NCI-H774 (cell line): ENCODE results near the gene RPTOR.
"Not testable (repeated sequence)": the region's sequence is repeated elsewhere in the genome, so short reads cannot be mapped to it uniquely, and the experiment has no call there.

Source experiments
- DNase-seq: peaks from one replicate; lab custom pipeline; 2025; lab: John Stamatoyannopoulos, UW

RPTOR gene

GRCh38 chr17:80546267-80546666 lies 1.6 kb downstream of the RPTOR start:
- DNase-seq: no peak

DNA sequence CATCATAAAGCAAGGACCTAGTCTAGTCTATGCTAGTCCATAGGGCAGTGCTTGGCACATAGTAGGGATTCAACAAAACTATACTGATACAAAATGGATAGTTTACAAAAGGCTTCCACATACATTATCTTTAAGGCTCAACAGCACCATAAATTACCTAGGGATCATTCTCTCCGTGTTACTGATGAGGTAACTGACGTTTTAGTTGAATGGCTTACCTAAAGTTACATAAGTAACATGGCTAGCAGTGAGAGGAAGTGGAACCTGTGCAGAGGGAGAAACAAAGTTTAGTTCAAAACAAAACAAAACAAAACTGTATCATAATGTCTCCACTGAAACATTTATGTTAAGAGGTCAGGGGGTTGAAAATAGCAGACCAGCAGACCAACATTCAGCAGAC lies 7.9 kb downstream of the RPTOR start:
- no peak for DNase-seq

GRCh38 chr17:80555266-80555665 lies 10.6 kb downstream of the RPTOR start:
- DNase-seq: no peak

DNA sequence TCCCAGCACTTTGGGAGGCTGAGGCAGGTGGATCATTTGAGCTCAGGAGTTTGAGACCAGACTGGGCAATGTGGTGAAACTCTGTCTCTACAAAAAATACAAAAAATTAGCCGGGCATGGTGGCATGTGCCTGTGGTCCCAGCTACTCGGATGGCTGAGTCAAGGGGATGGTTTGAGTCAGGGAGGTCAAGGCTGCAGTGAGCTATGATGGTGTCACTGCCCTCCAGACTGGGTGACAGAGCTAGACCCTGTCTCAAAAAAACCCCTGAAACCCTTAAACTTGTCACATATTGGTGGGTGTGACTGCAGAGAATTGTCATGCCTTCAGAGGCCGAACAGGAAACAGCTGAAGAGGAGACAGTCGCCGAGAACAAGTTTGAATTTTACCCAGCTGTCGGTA lies 13.4 kb downstream of the RPTOR start:
- DNase-seq: no peak

- DNase-seq: no peak
Observed at GRCh38 chr17:80559825-80560251, 15.2 kb downstream of the RPTOR start.

- DNase-seq: no peak
Observed at GRCh38 chr17:80561541-80562114, 17.0 kb downstream of the RPTOR start.

DNA sequence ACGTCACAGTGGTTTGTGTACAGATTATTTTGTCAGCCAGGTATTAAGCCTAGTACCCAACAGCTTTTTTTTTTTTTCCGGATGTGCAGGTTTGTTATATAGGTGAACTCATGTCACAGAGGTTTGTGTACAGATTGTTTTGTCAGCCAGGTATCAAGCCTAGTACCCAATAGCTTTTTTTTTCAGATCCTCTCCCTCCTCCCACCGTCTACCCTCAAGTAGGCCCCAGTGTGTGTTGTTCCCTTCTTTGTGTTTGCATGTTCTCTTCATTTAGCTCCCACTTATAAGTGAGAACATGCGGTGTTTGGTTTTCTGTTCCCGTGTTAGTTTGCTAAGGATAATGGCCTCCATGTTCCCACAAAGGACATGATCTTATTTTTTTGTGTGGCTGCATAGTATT lies 19.9 kb downstream of the RPTOR start:
- DNase-seq: peak; percentile 60

GRCh38 chr17:80565343-80566053 lies 20.9 kb downstream of the RPTOR start:
- no peak for DNase-seq

GRCh38 chr17:80566054-80566400 lies 21.4 kb downstream of the RPTOR start:
- no peak for DNase-seq

GRCh38 chr17:80568246-80568645 lies 23.6 kb downstream of the RPTOR start:
- no peak for DNase-seq

DNA sequence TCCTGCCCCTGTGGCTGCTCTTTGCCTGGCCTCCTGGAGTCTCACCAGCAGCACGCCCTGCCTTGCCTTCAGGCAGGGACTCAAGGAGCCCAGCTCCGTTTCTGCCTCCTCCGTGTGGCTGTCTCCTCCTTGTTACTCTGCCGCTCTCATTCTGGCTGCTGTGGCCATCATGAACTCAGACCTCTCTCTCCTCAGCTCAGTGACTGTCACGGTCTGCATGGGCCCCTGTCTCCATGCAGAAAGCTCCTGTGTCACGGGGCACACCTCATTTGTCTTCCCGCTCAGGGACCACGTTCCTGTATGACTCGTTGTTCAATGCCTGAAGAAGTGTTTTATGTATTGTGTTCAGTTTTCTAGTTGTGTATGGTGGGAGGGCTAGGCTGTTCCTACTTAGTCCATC lies 25.3 kb downstream of the RPTOR start:
- DNase-seq: no peak

- no peak for DNase-seq
Observed at GRCh38 chr17:80573701-80574100, 29.1 kb downstream of the RPTOR start.

DNA sequence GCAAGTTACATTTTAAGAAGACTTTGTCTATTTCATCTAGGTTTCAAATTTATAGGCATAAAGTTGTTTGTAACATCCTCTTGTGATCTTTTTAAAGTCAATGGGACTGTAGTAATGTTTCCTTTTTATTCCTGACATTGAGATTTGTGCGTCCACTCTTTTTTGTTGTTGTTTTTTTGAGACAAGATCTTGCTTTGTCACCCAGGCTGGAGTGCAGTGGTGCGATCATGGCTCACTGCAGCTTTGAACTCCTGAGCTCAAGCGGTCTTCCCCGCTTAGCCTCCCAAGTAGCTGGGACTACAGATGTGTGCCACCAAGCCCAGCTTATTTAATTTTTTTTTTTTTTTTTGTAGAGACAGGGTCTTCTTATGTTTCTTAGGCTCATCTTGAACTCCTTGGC lies 29.9 kb downstream of the RPTOR start:
- DNase-seq: no peak

DNA sequence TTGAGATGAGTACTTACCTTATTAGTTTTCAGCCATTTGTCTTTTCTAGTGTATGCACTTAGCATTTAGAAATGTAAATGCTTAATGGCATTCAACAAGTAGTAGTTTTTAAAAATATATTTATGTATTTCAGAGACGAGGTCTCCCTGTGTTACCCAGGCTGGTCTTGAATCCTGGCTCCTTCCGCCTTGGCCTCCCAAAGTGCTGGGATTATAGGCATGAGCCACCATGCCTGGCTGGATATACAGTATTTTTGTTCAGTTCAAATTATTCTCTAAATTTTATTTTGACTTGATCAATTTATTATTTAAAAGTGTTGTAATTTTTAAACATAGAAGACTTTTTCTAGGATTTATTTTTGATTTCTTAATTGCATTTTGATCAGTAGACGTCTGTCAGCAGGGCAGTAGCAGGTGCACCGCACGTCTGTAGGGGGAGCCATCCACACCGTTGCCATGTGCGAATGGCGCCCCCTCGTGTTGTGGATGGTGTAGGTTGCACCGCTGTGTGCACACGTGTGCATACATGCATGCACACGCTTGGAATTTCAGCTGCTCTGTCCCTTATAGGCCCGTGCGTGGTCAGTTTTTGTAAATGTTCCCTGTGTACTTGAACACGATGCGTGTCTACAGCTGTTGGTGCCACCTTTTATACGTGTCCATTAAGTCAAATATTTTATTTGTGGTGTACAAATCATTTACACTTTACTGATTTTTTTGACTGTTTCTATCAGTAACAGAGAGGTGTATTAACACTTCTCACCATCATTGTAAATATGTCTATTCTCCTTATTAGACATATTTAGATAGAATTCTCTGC lies 30.6 kb downstream of the RPTOR start:
- DNase-seq: no peak

- DNase-seq: no peak
Observed at GRCh38 chr17:80577876-80578570, 33.4 kb downstream of the RPTOR start.

- DNase-seq: not testable (repeated sequence)
Observed at GRCh38 chr17:80578668-80579388, 34.2 kb downstream of the RPTOR start.

GRCh38 chr17:80582165-80582564 lies 37.5 kb downstream of the RPTOR start:
- no peak for DNase-seq

DNA sequence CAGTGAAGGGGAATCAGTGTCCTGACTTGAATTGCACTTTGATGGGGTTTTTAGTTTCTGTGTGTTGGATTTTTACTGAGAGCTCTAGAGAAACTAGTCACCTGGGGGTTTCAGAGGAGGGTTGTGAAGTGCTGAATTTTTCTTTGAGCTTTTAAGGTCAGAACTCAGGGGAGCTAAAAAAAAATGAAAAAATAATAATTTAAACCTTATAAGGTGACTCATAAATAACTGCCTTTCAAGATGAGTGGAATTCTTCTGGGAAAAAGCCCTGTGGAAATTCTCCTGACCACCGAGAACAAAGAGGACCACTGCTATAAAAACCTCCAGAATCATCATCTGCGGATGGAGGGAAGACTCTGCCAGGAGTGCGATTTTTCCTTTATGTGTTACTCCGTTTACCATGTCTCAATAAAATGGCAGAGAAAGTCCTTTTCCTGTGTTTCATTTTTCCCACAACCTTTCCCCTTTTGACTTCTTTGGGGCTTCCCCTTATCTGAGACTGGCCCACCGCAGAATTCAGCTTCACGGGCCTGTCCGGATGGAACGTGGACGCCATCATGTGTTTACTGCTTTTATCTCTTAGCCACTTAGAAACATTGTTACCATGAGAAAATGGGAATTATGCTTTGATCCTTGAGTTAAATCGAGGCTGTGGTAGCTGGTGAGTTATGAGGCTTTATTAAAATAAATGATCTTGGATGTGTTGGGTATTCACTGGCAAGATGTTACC lies 39.7 kb downstream of the RPTOR start:
- no peak for DNase-seq

DNA sequence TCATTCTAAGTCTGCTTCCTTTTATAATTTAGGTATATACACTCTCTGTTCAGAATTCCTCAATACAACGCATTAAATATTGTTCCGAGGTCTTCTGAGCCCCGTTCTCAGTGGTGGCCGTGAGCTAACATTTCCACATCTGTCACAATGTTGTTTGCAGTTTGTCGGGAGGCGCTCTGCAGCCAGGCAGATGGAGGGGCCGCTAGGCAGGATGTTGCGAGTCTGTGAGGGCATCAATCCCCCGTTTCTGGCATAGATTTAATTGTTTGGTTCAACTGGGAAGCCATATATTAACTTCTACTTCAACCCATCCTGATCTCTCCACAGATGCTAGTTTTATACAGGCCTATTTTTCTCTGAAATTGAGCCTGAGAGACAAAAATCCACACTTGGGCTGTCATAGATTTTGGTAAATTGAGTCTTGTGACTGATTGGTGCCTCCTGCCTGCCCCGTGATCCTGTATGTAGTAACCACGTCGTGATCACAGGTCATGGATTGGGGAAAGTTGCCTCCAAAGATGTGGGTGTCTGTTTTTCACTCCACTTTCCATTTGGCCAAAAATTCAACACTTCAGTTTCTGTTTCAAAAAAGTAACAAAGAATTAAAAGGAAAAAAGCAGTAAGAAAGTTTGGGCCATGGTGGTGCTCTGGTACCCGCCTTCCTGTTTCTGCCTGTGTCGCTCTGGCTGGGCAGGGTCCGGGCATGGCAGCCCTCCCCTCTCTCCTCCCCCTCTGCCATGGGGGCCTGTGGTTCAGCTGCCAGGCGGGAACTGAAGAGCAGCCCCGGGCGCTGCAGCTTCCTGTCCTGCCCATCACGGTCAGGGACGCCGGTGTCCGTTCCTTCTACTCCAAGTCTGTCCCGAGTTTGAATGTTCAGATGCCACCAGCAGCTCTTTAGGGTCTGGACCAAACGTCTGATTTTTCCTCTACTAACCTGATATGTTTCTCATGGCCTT lies 41.5 kb downstream of the RPTOR start:
- no peak for DNase-seq

- no peak for DNase-seq
Observed at GRCh38 chr17:80586846-80587228, 42.2 kb downstream of the RPTOR start.
